NCI-H1436 (cell line): ENCODE data around the gene IL1RL2.

Source experiments
- DNase-seq: peaks from one replicate; lab custom pipeline; 2025; lab: John Stamatoyannopoulos, UW

IL1RL2 gene

GRCh38 chr2:102238778-102239177, 52.0 kb downstream of the IL1RL2 start:
- DNase-seq = no peak

- DNase-seq = no peak
These were observed 52.5 kb downstream of the IL1RL2 start for GRCh38 chr2:102239344-102239743.

- DNase-seq = peak; percentile 42
These were observed 54.0 kb downstream of the IL1RL2 start for GRCh38 chr2:102240640-102241370.

GRCh38 chr2:102241616-102242305, 54.9 kb downstream of the IL1RL2 start:
- DNase-seq = no peak

- DNase-seq = no peak
These were observed 58.7 kb downstream of the IL1RL2 start for GRCh38 chr2:102245266-102246151.

GRCh38 chr2:102250278-102250821, 63.5 kb downstream of the IL1RL2 start:
- no peak for DNase-seq

GRCh38 chr2:102251042-102251848, 64.4 kb downstream of the IL1RL2 start:
- no peak for DNase-seq

GRCh38 chr2:102251849-102252203, 65.0 kb downstream of the IL1RL2 start:
- no peak for DNase-seq

GRCh38 chr2:102252236-102252635, 65.4 kb downstream of the IL1RL2 start:
- DNase-seq = no peak

- DNase-seq = no peak
These were observed 66.4 kb downstream of the IL1RL2 start for GRCh38 chr2:102253140-102253752.

GRCh38 chr2:102253753-102254150, 66.9 kb downstream of the IL1RL2 start:
- no peak for DNase-seq

GRCh38 chr2:102256276-102256675, 69.5 kb downstream of the IL1RL2 start:
- no peak for DNase-seq

- no peak for DNase-seq
These were observed 70.1 kb downstream of the IL1RL2 start for GRCh38 chr2:102256874-102257462.

- no peak for DNase-seq
These were observed 71.2 kb downstream of the IL1RL2 start for GRCh38 chr2:102258025-102258385.

GRCh38 chr2:102258386-102259074, 71.7 kb downstream of the IL1RL2 start:
- DNase-seq = no peak

- DNase-seq = no peak
These were observed 74.8 kb downstream of the IL1RL2 start for GRCh38 chr2:102261467-102262135.

- DNase-seq = no peak
These were observed 75.7 kb downstream of the IL1RL2 start for GRCh38 chr2:102262216-102263129.

- no peak for DNase-seq
These were observed 78.1 kb downstream of the IL1RL2 start for GRCh38 chr2:102264952-102265351.

- no peak for DNase-seq
These were observed 79.4 kb downstream of the IL1RL2 start for GRCh38 chr2:102266204-102266603.
